ENCODE results near the gene BAIAP2L1. TPM values are rescaled to one million over a fixed set of nuclear protein-coding genes. Genes with fewer than 3 reads are reported as not detected.

The BAIAP2L1 gene
- total RNA-seq, 1 donor from 2014 or later = 21.6 TPM

- Histone ChIP-seq H2AFZ (ENCODE audit: low read depth, low read length) (no peak overlapping the region), H3K27ac (ENCODE audit: low read depth, low read length) (no peak overlapping the region), H3K36me3 (ENCODE audit: insufficient read depth, low read length) (no peaks in the 10 kb centered on the region), H3K79me2 (ENCODE audit: insufficient read depth, low read length) (no peaks in the 10 kb centered on the region), H3K9me3 (ENCODE audit: insufficient read depth, low read depth, low read length) (no peaks in the 10 kb centered on the region), H3K4me2 (ENCODE audit: low read length) (no peak overlapping the region), H3K9ac (ENCODE audit: low read length) (no peak overlapping the region), H3K4me1 (ENCODE audit: insufficient read depth, low read length) (peaks cover 5% of the 10 kb centered on the region), H3K4me3 (ENCODE audit: insufficient read depth, low read depth, low read length) (no peak overlapping the region), H3K27me3 (ENCODE audit: insufficient read depth, low read length) (no peaks in the 10 kb centered on the region), H4K20me1 (ENCODE audit: insufficient read depth, low read length) (no peaks in the 10 kb centered on the region)
- H3K4me3 Mint-ChIP-seq (ENCODE audit: unreplicated experiment) = no peak overlapping the region
- TF ChIP-seq EZH2 (IDR thresholded peaks at IDR 0.05; ENCODE audit: insufficient read depth, low read length) (no peak), CTCF (IDR thresholded peaks at IDR 0.05; ENCODE audit: insufficient read depth, low read depth, low read length) (no peak)
- H3K27ac Mint-ChIP-seq (ENCODE audit: unreplicated experiment) = no peak overlapping the region
- peaks cover 8% of the 10 kb centered on the region for H3K9me3 Mint-ChIP-seq (ENCODE audit: unreplicated experiment)
- H3K4me1 Mint-ChIP-seq (ENCODE audit: low read depth, unreplicated experiment) = no peaks in the 10 kb centered on the region
- DNase-seq (ENCODE audit: low read depth) (no peak), FAIRE-seq (no peak)
- peaks cover 14% of the 10 kb centered on the region for H3K36me3 Mint-ChIP-seq (ENCODE audit: low read depth, unreplicated experiment)
- no peaks in the 10 kb centered on the region for H3K27me3 Mint-ChIP-seq (ENCODE audit: low read depth, unreplicated experiment)
These were observed 61.8 kb downstream of the BAIAP2L1 start for GRCh38 chr7:98339043-98339442.

GRCh38 chr7:98338441-98338840 is 62.4 kb downstream of the BAIAP2L1 start:
- Mint-ChIP-seq H3K27ac (ENCODE audit: unreplicated experiment) (no peak overlapping the region), H3K27me3 (ENCODE audit: low read depth, unreplicated experiment) (no peaks in the 10 kb centered on the region), H3K4me1 (ENCODE audit: low read depth, unreplicated experiment) (no peaks in the 10 kb centered on the region), H3K4me3 (ENCODE audit: unreplicated experiment) (no peak overlapping the region), H3K9me3 (ENCODE audit: unreplicated experiment) (peaks cover 8% of the 10 kb centered on the region), H3K36me3 (ENCODE audit: low read depth, unreplicated experiment) (peaks cover 14% of the 10 kb centered on the region)
- Histone ChIP-seq H4K20me1 (ENCODE audit: insufficient read depth, low read length) (no peaks in the 10 kb centered on the region), H3K79me2 (ENCODE audit: insufficient read depth, low read length) (no peaks in the 10 kb centered on the region), H3K27ac (ENCODE audit: low read depth, low read length) (no peak overlapping the region), H2AFZ (ENCODE audit: low read depth, low read length) (no peak overlapping the region), H3K9ac (ENCODE audit: low read length) (no peak overlapping the region), H3K27me3 (ENCODE audit: insufficient read depth, low read length) (no peaks in the 10 kb centered on the region), H3K4me1 (ENCODE audit: insufficient read depth, low read length) (peaks cover 5% of the 10 kb centered on the region), H3K36me3 (ENCODE audit: insufficient read depth, low read length) (no peaks in the 10 kb centered on the region), H3K4me3 (ENCODE audit: insufficient read depth, low read depth, low read length) (no peak overlapping the region), H3K9me3 (ENCODE audit: insufficient read depth, low read depth, low read length) (no peaks in the 10 kb centered on the region), H3K4me2 (ENCODE audit: low read length) (no peak overlapping the region)
- TF ChIP-seq CTCF (IDR thresholded peaks at IDR 0.05; ENCODE audit: insufficient read depth, low read depth, low read length) (no peak), EZH2 (IDR thresholded peaks at IDR 0.05; ENCODE audit: insufficient read depth, low read length) (no peak)
- no peak for FAIRE-seq
- no peak for DNase-seq (ENCODE audit: low read depth)

- Mint-ChIP-seq H3K4me3 (ENCODE audit: unreplicated experiment) (no peak overlapping the region), H3K27ac (ENCODE audit: unreplicated experiment) (no peak overlapping the region), H3K9me3 (ENCODE audit: unreplicated experiment) (peaks cover 13% of the 10 kb centered on the region), H3K27me3 (ENCODE audit: low read depth, unreplicated experiment) (no peaks in the 10 kb centered on the region), H3K4me1 (ENCODE audit: low read depth, unreplicated experiment) (peaks cover 4% of the 10 kb centered on the region), H3K36me3 (ENCODE audit: low read depth, unreplicated experiment) (peaks cover 18% of the 10 kb centered on the region)
- H3K36me3 ChIP-seq (ENCODE audit: insufficient read depth, low read length) = no peaks in the 10 kb centered on the region
- H3K9me3 ChIP-seq (ENCODE audit: insufficient read depth, low read depth, low read length) = no peaks in the 10 kb centered on the region
- TF ChIP-seq EZH2 (IDR thresholded peaks at IDR 0.05; ENCODE audit: insufficient read depth, low read length) (no peak), CTCF (IDR thresholded peaks at IDR 0.05; ENCODE audit: insufficient read depth, low read depth, low read length) (no peak)
- no peak for DNase-seq (ENCODE audit: low read depth)
- H3K4me2 ChIP-seq (ENCODE audit: low read length) = no peak overlapping the region
- H4K20me1 ChIP-seq (ENCODE audit: insufficient read depth, low read length) = no peaks in the 10 kb centered on the region
- no peaks in the 10 kb centered on the region for H3K4me1 ChIP-seq (ENCODE audit: insufficient read depth, low read length)
- no peak overlapping the region for H3K4me3 ChIP-seq (ENCODE audit: insufficient read depth, low read depth, low read length)
- H3K27me3 ChIP-seq (ENCODE audit: insufficient read depth, low read length) = no peaks in the 10 kb centered on the region
- no peak for FAIRE-seq
- H3K9ac ChIP-seq (ENCODE audit: low read length) = no peak overlapping the region
- no peak overlapping the region for H3K27ac ChIP-seq (ENCODE audit: low read depth, low read length)
- H3K79me2 ChIP-seq (ENCODE audit: insufficient read depth, low read length) = no peaks in the 10 kb centered on the region
- H2AFZ ChIP-seq (ENCODE audit: low read depth, low read length) = no peak overlapping the region
These were observed 65.4 kb downstream of the BAIAP2L1 start for GRCh38 chr7:98335411-98335977.
